ENCODE data around the gene ACAN.

The ACAN gene

DNA sequence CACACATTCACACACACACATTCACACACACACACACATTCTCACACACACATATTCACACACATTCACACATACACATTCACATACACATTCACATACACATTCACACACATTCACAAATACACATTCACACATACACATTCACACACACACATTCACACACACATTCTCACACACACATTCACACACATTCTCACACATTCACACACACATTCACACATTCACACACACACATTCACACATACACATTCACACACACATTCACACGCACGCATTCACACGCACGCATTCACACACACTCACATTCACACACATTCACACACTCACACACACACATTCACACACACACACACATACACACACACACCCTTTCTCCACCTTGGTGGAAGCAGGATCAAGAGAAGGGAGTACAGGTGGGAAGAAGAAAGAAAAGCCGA lies 97.8 kb downstream of the ACAN start:
- TF ChIP-seq, protein P1, sequence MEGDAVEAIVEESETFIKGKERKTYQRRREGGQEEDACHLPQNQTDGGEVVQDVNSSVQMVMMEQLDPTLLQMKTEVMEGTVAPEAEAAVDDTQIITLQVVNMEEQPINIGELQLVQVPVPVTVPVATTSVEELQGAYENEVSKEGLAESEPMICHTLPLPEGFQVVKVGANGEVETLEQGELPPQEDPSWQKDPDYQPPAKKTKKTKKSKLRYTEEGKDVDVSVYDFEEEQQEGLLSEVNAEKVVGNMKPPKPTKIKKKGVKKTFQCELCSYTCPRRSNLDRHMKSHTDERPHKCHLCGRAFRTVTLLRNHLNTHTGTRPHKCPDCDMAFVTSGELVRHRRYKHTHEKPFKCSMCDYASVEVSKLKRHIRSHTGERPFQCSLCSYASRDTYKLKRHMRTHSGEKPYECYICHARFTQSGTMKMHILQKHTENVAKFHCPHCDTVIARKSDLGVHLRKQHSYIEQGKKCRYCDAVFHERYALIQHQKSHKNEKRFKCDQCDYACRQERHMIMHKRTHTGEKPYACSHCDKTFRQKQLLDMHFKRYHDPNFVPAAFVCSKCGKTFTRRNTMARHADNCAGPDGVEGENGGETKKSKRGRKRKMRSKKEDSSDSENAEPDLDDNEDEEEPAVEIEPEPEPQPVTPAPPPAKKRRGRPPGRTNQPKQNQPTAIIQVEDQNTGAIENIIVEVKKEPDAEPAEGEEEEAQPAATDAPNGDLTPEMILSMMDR (IDR thresholded peaks at IDR 0.05; ENCODE audit: control insufficient read depth, extremely low read depth, insufficient read depth): no peak
- no peak overlapping the region for H3K4me3 ChIP-seq (ENCODE audit: low read depth, low read length)
- no peak for DNase-seq (ENCODE audit: low read depth)

DNA sequence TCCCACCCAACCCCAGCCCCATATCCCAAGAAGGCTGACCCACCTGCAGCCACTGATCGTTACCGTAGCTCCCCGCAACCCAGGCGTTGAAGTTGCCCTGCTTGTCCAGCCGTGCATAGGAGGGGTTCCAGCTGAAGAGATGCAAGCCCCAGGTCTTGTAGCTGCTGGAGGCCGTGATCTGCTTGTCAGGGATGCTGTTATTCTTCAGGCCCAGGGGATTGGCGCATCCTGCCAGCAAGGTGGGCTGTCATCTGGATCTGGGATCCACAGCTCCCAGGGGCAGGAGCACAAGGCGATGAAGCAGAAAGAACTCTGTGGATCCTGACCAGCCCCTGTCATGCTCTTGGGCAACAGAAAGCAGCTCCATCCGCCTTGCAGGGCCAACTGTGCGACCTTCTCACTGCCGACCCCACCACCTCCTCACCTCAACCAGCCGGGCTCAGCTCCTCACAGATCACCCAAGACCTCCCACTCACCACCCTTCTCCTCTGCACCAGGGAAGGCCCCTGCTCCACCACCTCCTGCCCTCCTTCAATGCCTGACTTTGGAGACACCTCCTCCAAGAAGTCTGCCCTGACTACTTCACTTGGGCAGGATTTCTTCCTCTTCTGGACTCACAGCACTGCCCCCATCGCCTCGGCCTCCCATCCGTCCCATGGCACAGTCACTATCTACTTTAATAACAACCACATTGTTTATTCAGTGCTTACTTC lies 98.4 kb downstream of the ACAN start:
- no peak for DNase-seq (ENCODE audit: low read depth)
- no peak overlapping the region for H3K4me3 ChIP-seq (ENCODE audit: low read depth, low read length)
- TF ChIP-seq, protein P1 (IDR thresholded peaks at IDR 0.05; ENCODE audit: control insufficient read depth, extremely low read depth, insufficient read depth): no peak

DNA sequence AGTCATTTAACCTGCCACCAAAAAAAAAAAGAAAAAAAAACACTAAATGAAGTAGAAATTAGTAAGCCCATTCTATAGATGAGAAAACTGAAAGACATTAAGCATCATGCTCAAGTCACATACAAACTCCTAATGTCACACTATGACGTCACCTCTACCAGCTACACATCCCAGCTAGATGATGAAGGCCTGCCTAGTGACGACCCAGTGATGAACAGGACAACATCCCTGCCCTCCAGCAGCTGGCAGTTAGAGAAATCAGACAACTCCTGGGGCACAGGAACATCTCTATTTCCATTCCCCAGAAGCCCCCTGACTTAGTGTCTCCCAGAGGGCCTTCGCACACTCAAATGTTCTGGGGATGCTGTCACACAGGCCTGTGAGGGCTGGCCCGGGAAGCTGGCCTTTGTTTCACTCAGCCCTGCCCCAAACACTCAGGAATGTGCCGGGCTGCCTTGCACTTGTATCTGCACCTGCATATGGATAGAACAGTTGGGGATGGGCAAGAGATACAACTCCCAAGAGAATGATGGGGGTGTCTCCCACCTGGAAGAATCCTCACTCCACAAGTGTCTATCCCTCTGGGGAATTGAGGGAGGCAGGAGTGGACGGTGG lies 99.1 kb downstream of the ACAN start:
- no peak for DNase-seq (ENCODE audit: low read depth)
- H3K4me3 ChIP-seq (ENCODE audit: low read depth, low read length): no peak overlapping the region
- TF ChIP-seq, protein P1 (IDR thresholded peaks at IDR 0.05; ENCODE audit: control insufficient read depth, extremely low read depth, insufficient read depth): no peak

DNA sequence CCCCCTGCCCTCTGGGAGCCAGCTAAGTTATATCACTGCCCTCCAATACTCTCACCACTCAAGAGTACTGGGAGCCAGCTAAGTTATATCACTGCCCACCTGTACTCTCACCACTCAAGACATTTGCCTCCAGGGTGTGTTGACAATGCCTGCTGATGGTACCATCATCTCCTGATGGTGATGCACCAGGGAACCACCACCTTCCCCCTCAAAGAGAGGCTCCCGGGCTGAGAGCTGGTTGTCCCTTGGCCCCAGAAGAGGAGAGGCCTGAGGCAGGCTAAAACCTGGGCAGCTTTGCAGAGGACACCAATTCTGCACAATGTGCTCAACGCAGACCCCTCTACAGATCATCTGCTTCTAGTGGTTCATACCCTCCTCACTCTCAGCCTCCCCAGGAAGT lies 99.6 kb downstream of the ACAN start:
- DNase-seq (ENCODE audit: low read depth): no peak
- TF ChIP-seq, protein P1 (IDR thresholded peaks at IDR 0.05; ENCODE audit: control insufficient read depth, extremely low read depth, insufficient read depth): no peak
- no peak overlapping the region for H3K4me3 ChIP-seq (ENCODE audit: low read depth, low read length)

DNA sequence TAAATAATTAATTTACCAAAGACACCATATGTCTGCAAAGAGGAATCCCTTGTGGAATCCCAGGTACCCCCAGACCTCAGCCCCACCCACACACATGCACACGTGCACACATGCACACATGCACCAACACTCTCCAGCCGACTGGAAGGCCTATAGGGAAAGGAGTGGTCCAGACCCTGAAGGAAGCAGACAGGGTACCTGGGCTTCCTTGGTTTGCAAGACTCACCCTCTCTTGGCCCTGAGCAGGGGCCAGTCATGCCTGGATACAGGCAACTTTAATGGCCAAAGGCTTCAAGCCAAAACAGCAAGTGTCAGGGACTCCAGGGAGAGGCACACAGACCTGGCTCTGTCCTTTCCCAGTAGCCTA lies 101.0 kb downstream of the ACAN start:
- TF ChIP-seq, protein P1 (IDR thresholded peaks at IDR 0.05; ENCODE audit: control insufficient read depth, extremely low read depth, insufficient read depth): no peak
- no peak for DNase-seq (ENCODE audit: low read depth)
- no peak overlapping the region for H3K4me3 ChIP-seq (ENCODE audit: low read depth, low read length)

DNA sequence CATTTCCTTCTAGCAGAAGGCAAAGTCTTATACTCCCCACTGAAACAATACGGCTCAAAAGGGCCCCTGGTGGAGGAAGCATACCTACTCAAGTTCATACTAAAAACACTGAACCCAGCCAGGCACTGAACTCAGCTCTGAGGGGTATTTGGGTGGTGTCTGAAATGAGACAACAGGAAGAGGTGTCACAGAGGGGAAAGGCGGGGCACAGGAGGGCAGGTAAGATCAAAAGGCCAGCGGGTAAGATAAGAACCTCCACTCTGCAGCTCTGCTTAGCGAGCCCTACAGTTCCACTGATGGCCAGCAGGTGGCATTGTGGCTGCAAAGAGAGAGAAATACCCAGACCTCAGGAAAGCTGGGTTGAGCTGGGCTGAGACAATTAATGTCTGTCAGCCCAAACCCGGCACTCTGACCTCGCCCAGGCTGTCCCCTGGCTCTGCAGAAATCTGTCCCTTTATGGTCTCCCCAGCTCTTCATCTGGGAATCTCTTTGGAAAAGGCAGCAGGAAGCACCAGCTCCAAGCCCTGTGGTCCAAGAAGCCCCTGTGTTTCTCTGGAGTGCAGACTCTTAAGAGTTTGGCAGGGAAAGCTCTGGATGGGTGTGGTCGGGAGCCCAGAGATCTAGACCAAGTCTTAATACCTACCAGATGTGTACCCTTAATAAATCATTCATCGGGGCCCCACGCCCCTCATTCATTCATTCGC lies 101.5 kb downstream of the ACAN start:
- TF ChIP-seq, protein P1 (IDR thresholded peaks at IDR 0.05; ENCODE audit: control insufficient read depth, extremely low read depth, insufficient read depth): peak; percentile 96
- peak; percentile 42 for DNase-seq (ENCODE audit: low read depth)
- no peak overlapping the region for H3K4me3 ChIP-seq (ENCODE audit: low read depth, low read length)

Measured in LNCaP clone FGC (cell line).